Tibial artery (tissue), 4 donors: ENCODE results near the gene ZNF263.

ENCODE experiments used
- DNase-seq, 2 donors: peaks; one replicate each; pipeline ENCODE4 v3.0.0-alpha.2; 2019
- H3K27ac ChIP-seq, 2 donors: fragments of 200-600 bp; sonication (generic) in 1 of 2; 1 replicate in 1 of 2; 2 replicates in 1 of 2; pipeline ENCODE4 v1.5.1; 2018 to 2019; ENCODE audit warnings: mild to moderate bottlenecking in 1 of 2
- H3K27me3 ChIP-seq, 2 donors: fragments of 200-600 bp; sonication (generic) in 1 of 2; one replicate each; pipeline versions ENCODE4 v1.5.1 to v1.6.0; 2016 to 2019
- H3K36me3 ChIP-seq, 3 donors: fragments of 200-600 bp; sonication (generic) in 2 of 3; one replicate each; pipeline ENCODE4 v1.5.1; 2016 to 2019; ENCODE audit warnings: mild to moderate bottlenecking in 2 of 3
- H3K4me1 ChIP-seq, 4 donors: fragments of 200-600 bp; sonication (generic) in 2 of 4; 1 replicate in 3 of 4; 2 replicates in 1 of 4; pipeline ENCODE4 v1.5.1; 2016 to 2019
- H3K4me3 ChIP-seq, 2 donors: fragments of 200-600 bp; sonication (generic) in 1 of 2; 1 replicate in 1 of 2; 2 replicates in 1 of 2; pipeline ENCODE4 v1.5.1; 2018 to 2019; ENCODE audit warnings: mild to moderate bottlenecking in 2 of 2
- H3K9me3 ChIP-seq, 3 donors: fragments of 200-600 bp; sonication (generic) in 1 of 3; one replicate each; pipeline ENCODE4 v1.5.1; 2016 to 2019
- CTCF ChIP-seq, 2 experiments: fragments of 200-600 bp in 1 of 2; fragments of 450-650 bp in 1 of 2; IDR thresholded peaks; one replicate each; pipeline ENCODE4 v1.5.1; 2017 to 2019; ENCODE audit warnings: antibody characterized with exemption in 2 of 2, mild to moderate bottlenecking in 1 of 2, moderate library complexity in 1 of 2
- intact Hi-C: fragments of 100-400 bp; cut with DNase I; formaldehyde crosslinking; loops from one replicate; pipeline ENCODE4 v1.15.0; 2023; ENCODE audit warnings: low total_unique reads

ZNF263 gene

GRCh38 chr16:3242709-3243108, 40.6 kb upstream of the ZNF263 start:
- intact Hi-C loops = no loop called here

GRCh38 chr16:3243882-3244281, 39.4 kb upstream of the ZNF263 start:
- Histone ChIP-seq H3K9me3 (no peaks in the 10 kb centered on the region), H3K4me1 (no peaks in the 10 kb centered on the region), H3K27ac (no peak overlapping the region), H3K36me3 (no peaks in the 10 kb centered on the region), H3K27me3 (peaks cover 0 to 18% of the 10 kb centered on the region in 2 donors), H3K4me3 (no peak overlapping the region)
- no peak for DNase-seq
- intact Hi-C loops = no loop called here
- no peak for TF ChIP-seq CTCF (IDR thresholded peaks at IDR 0.05)

More at GRCh38 chr16:3242709-3243108, 40.6 kb upstream of the ZNF263 start:
- no peaks in the 10 kb centered on the region for H3K36me3 ChIP-seq
- no peaks in the 10 kb centered on the region for H3K9me3 ChIP-seq
- peaks cover 0 to 18% of the 10 kb centered on the region in 2 donors for H3K27me3 ChIP-seq
- no peak for DNase-seq
- H3K4me3 ChIP-seq = no peak overlapping the region
- no peak overlapping the region for H3K27ac ChIP-seq
- no peak for TF ChIP-seq CTCF (IDR thresholded peaks at IDR 0.05)
- H3K4me1 ChIP-seq = no peaks in the 10 kb centered on the region

- peaks cover 0 to 25% of the 10 kb centered on the region in 2 donors for H3K27me3 ChIP-seq
- intact Hi-C loops = no loop called here
These were observed 37.3 kb upstream of the ZNF263 start for GRCh38 chr16:3246002-3246401.

GRCh38 chr16:3246876-3247275, 36.4 kb upstream of the ZNF263 start:
- Histone ChIP-seq H3K27me3 (peaks cover 0 to 25% of the 10 kb centered on the region in 2 donors), H3K9me3 (no peaks in the 10 kb centered on the region), H3K4me1 (no peaks in the 10 kb centered on the region), H3K4me3 (no peak overlapping the region), H3K27ac (no peak overlapping the region), H3K36me3 (no peaks in the 10 kb centered on the region)
- no peak for DNase-seq
- no peak for TF ChIP-seq CTCF (IDR thresholded peaks at IDR 0.05)
- intact Hi-C loops = no loop called here

More at GRCh38 chr16:3246002-3246401, 37.3 kb upstream of the ZNF263 start:
- Histone ChIP-seq H3K9me3 (no peaks in the 10 kb centered on the region), H3K4me1 (no peaks in the 10 kb centered on the region), H3K36me3 (no peaks in the 10 kb centered on the region), H3K4me3 (no peak overlapping the region), H3K27ac (no peak overlapping the region)
- TF ChIP-seq CTCF (IDR thresholded peaks at IDR 0.05) = no peak
- DNase-seq = no peak

DNA sequence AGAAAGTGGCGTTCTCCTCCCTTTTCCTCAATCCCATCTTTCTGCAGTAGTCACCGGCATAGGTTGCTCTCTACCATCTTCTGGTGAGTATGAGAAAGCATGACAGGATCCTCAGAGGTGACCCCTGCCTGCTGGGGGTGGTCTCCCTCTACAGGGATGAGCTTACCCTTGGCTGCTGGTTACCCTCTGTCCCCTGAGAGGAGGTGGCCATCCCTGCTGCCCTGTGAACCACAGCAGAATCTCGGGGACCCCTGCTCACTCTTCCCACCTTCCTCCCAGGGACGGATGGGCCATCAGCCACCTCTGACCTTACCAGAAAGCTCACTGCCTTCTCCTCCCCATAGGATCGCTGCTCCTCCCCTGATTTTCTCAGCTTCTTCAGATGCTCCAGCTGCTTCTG, 34.7 kb upstream of the ZNF263 start:
- Histone ChIP-seq H3K36me3 (no peaks in the 10 kb centered on the region), H3K27ac (no peak overlapping the region), H3K9me3 (no peaks in the 10 kb centered on the region), H3K27me3 (peaks cover 0 to 23% of the 10 kb centered on the region in 2 donors), H3K4me1 (no peaks in the 10 kb centered on the region), H3K4me3 (no peak overlapping the region)
- intact Hi-C loops = no loop called here
- no peak for TF ChIP-seq CTCF (IDR thresholded peaks at IDR 0.05)
- no peak for DNase-seq

DNA sequence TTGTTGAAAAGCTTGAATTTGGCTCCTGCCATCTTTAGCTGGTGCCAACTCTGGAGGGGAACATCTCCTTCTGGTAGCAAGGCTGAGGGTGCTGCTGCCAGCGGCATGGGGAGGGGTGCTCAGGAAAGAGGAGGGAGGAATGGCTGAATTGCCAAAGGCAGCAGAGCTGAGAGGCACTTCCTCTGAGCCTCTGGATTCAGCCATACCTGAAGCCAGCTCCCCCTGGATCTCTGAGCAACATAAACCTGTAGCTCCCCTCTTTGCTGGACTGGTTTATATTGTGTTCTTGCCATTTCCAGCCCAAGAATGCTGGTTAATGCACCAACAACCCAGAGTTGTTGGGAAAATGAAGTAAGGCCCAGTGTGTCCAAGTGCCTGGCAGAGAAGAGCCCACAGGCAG, 34.3 kb upstream of the ZNF263 start:
- H3K36me3 ChIP-seq = no peaks in the 10 kb centered on the region
- no peak for DNase-seq
- intact Hi-C loops = no loop called here

More for the DNA sequence above, 34.3 kb upstream of the ZNF263 start:
- Histone ChIP-seq H3K27ac (no peak overlapping the region), H3K9me3 (no peaks in the 10 kb centered on the region), H3K27me3 (peaks cover 0 to 22% of the 10 kb centered on the region in 2 donors), H3K4me1 (no peaks in the 10 kb centered on the region), H3K4me3 (no peak overlapping the region)
- no peak for TF ChIP-seq CTCF (IDR thresholded peaks at IDR 0.05)
